OCI-LY7 (cell line): ENCODE data around the gene ADCY3. TPM values are rescaled to one million over a fixed set of nuclear protein-coding genes. Genes with fewer than 3 reads are reported as not detected.

Experiments used
- BruUV-seq: library from RNA; stranded (reverse); fragments of 400-500 nt; replicated peaks from 2 replicates; lab custom pipeline; 2021; lab: Mats Ljungman, UMichigan
- CTCF ChIA-PET: fragments of 300-600 bp; sonication (Branson Sonifier 250); formaldehyde crosslinking; loops from one replicate; lab custom pipeline; 2022; ENCODE audit warnings: antibody characterized with exemption; ENCODE audit not compliant: unreplicated experiment; lab: Charles Lee
- POLR2A ChIA-PET: fragments of 300-600 bp; sonication (Branson Sonifier 250); formaldehyde crosslinking; loops from one replicate; lab custom pipeline; 2022; ENCODE audit warnings: antibody characterized with exemption; lab: Charles Lee
- DNase-seq: peaks from one replicate; pipeline ENCODE4 v3.0.0-alpha.2; 2015; ENCODE audit warnings: low spot score
- H2AFZ ChIP-seq: fragments of 200-600 bp; sonication (generic), shearing (Covaris generic); 2 replicates; pipeline ENCODE4 v1.6.1; 2014; ENCODE audit warnings: mild to moderate bottlenecking, antibody characterized with exemption, low read length, moderate library complexity
- H3K27ac ChIP-seq: fragments of 200-600 bp; sonication (generic); 2 replicates; pipeline ENCODE4 v1.5.1; 2014; ENCODE audit warnings: mixed run types, low read depth, mild to moderate bottlenecking, moderate library complexity, low read length, inconsistent platforms; ENCODE audit not compliant: poor library complexity, severe bottlenecking
- H3K36me3 ChIP-seq: fragments of 200-600 bp; sonication (generic); 2 replicates; pipeline ENCODE4 v1.6.1; 2014; ENCODE audit warnings: mild to moderate bottlenecking, antibody characterized with exemption, low read length, moderate library complexity, mixed read lengths; ENCODE audit not compliant: insufficient read depth
- H3K4me1 ChIP-seq: fragments of 200-600 bp; sonication (generic); 2 replicates; pipeline ENCODE4 v1.5.1; 2014; ENCODE audit warnings: mild to moderate bottlenecking, low read length; ENCODE audit not compliant: insufficient read depth, poor library complexity, severe bottlenecking
- H3K4me2 ChIP-seq: fragments of 200-600 bp; sonication (generic); 2 replicates; pipeline ENCODE4 v1.6.1; 2014; ENCODE audit warnings: mild to moderate bottlenecking, low read length
- H3K4me3 ChIP-seq: fragments of 200-600 bp; sonication (generic); 2 replicates; pipeline ENCODE4 v1.5.1; 2014; ENCODE audit warnings: mild to moderate bottlenecking, low read depth, low read length; ENCODE audit not compliant: poor library complexity, severe bottlenecking
- H3K79me2 ChIP-seq: fragments of 200-600 bp; sonication (generic); 2 replicates; pipeline ENCODE4 v1.6.1; 2016; ENCODE audit warnings: low read depth, mild to moderate bottlenecking, low read length, moderate library complexity, mixed read lengths; ENCODE audit not compliant: insufficient read depth
- H3K9me2 ChIP-seq: fragments of 200-600 bp; sonication (generic); 2 replicates; pipeline ENCODE4 v1.6.1; 2016; ENCODE audit warnings: mild to moderate bottlenecking, low read length, mixed read lengths; ENCODE audit not compliant: insufficient read depth
- H3K9me3 ChIP-seq: fragments of 200-600 bp; sonication (generic); 2 replicates; pipeline ENCODE4 v1.6.1; 2014; ENCODE audit warnings: mild to moderate bottlenecking, mixed run types, low read length, mixed read lengths
- H4K20me1 ChIP-seq: fragments of 200-600 bp; sonication (generic); 2 replicates; pipeline ENCODE4 v1.6.1; 2014; ENCODE audit warnings: mild to moderate bottlenecking, antibody characterized with exemption, low read length, moderate library complexity, mixed read lengths; ENCODE audit not compliant: insufficient read depth
- CTCF ChIP-seq: fragments of 200-600 bp; sonication (generic); conservative IDR thresholded peaks from 2 replicates; pipeline ENCODE4 v1.5.1; 2014; ENCODE audit warnings: mild to moderate bottlenecking, antibody characterized with exemption, low read length, moderate library complexity, mixed read lengths
- EZH2phosphoT487 ChIP-seq: fragments of 200-600 bp; sonication (generic); IDR thresholded peaks from 2 replicates; pipeline ENCODE4 v1.6.1; 2018; ENCODE audit warnings: low read depth, borderline replicate concordance, mild to moderate bottlenecking, mixed run types, antibody characterized with exemption, low read length, moderate library complexity, mixed read lengths
- intact Hi-C: fragments of 100-400 bp; cut with micrococcal nuclease; formaldehyde crosslinking; loops from one replicate; pipeline ENCODE4 v1.10.0; 2022; ENCODE audit not compliant: unreplicated experiment
- total RNA-seq, 2 experiments: library from RNA; depleted of rRNA in 1 of 2; stranded (reverse); fragments of >200 nt in 1 of 2; shearing (Covaris generic) in 1 of 2; gene quantifications; 2 replicates each; pipeline ENCODE4 v1.2.3, GENCODE V29; 2014 to 2022

The ADCY3 gene
- total RNA-seq, 2 experiments from 2014 or later, result 45.8 to 55.0 TPM

DNA sequence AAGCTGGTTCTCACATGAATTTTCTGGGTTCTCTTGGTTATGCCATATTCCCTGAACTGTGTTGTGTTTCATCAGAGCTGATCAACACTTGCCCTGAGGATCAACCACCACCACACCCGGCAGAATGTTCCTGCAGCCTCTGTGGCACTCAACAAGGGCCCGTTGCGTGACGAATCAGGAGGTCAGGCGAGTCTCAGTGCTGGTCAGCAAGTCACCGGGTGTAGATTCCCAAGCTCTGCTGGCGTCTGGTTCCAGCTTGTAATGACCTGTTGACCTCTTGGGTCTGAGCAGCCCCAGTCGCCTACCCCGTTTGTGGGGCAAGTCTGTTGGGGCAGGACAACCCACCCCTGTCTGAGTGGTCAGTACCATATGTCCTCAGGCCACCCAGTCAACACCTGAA, 46.0 kb downstream of the ADCY3 start:
- H3K9me3 ChIP-seq, result no peaks in the 10 kb centered on the region
- H4K20me1 ChIP-seq, result no peaks in the 10 kb centered on the region
- no peaks in the 10 kb centered on the region for H3K9me2 ChIP-seq
- no peak for DNase-seq
- CTCF ChIA-PET, result no interaction called here
- TF ChIP-seq EZH2phosphoT487, result no peak
- H3K27ac ChIP-seq, result no peak overlapping the region
- H3K4me1 ChIP-seq, result no peaks in the 10 kb centered on the region
- BruUV-seq, result no TSS peak
- intact Hi-C loops, result no loop called here
- H3K4me2 ChIP-seq, result no peak overlapping the region
- H3K36me3 ChIP-seq, result peaks cover 26% of the 10 kb centered on the region
- POLR2A ChIA-PET, result interaction anchor here (0.9 to 1.4 kb wide), 2 partner anchors 9 to 10 kb away, joined by 3 to 5 read pairs; no protein-coding TSS in a partner anchor
- no peak overlapping the region for H2AFZ ChIP-seq
- H3K79me2 ChIP-seq, result no peaks in the 10 kb centered on the region
- no peak overlapping the region for H3K4me3 ChIP-seq

DNA sequence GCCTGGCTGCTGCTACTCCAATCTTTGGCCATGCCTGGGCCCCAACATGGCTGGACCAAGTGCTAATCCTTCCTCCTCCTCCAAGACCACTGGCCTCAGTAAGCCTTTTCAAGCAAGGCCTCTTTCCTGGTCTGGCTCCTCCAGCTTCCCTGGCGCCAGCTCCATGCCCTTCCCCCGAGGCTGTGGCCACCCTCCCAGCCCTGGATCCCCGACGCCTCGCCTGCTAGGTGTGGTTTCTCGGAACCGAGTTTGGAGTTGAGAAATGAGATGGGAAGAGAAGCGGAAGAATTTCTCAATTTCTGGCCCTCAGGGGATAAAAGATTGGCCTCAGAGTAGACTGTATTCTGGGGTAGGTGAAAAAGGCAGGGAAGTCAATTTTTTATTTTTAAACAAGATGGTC, 46.4 kb downstream of the ADCY3 start:
- Histone ChIP-seq H3K36me3 (peaks cover 26% of the 10 kb centered on the region), H3K9me2 (no peaks in the 10 kb centered on the region), H3K9me3 (no peaks in the 10 kb centered on the region), H4K20me1 (no peaks in the 10 kb centered on the region), H3K27ac (no peak overlapping the region), H3K4me1 (no peaks in the 10 kb centered on the region), H3K4me3 (no peak overlapping the region), H3K79me2 (no peaks in the 10 kb centered on the region), H3K4me2 (no peak overlapping the region), H2AFZ (no peak overlapping the region)
- ChIA-PET CTCF (no interaction called here), POLR2A (no interaction called here)
- TF ChIP-seq CTCF (no peak), EZH2phosphoT487 (no peak)
- DNase-seq, result no peak
- BruUV-seq, result no TSS peak
- intact Hi-C loops, result no loop called here

DNA sequence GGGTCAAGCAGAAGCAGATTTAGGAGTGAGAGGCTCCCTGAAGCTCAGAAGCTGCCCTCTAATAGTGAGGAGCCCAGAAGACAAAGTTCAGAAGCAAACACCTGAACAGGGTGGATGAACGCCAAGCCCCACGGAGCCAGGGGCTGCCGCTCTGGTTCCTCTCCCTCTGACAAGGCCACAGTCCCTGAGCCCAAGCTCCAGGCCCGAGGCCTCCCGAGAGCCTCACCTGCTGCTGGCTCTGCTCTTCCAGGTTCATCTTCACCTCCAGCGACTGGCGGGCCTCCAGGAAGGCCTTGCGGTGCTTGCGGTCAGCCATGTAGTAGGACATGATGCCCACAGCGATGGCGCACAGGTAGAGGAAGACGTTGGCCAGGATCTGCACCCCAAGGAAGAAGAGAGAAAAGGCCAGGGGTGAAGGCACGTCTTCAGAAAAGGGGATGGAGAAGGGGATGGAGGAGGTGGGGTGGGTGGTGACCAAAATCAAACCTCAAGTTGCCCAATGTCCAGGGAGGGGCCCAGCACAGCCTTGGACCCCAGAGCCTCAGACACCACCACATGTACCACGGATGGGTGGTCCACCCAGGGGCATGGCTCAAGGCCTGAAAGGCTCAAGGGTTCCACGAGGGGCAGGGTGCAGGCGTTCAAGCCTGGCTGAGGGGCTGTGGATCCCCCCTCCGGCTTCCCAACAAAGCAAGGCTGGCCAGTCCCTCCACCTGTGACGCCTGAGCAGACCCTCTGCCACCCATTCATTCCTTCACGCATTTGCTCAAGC, 47.5 kb downstream of the ADCY3 start:
- Histone ChIP-seq H3K79me2 (no peaks in the 10 kb centered on the region), H3K9me3 (0 out of 2 replicates have a peak, but pooled peaks cover 3% of the 10 kb centered on the region), H3K4me3 (no peak overlapping the region), H3K36me3 (peaks cover 34% of the 10 kb centered on the region), H2AFZ (no peak overlapping the region), H4K20me1 (no peaks in the 10 kb centered on the region), H3K4me1 (no peaks in the 10 kb centered on the region), H3K27ac (no peak overlapping the region), H3K9me2 (no peaks in the 10 kb centered on the region), H3K4me2 (no peak overlapping the region)
- DNase-seq, result no peak
- no peak for TF ChIP-seq EZH2phosphoT487
- TF ChIP-seq CTCF, result no peak
- BruUV-seq, result no TSS peak
- POLR2A ChIA-PET, result no interaction called here
- CTCF ChIA-PET, result no interaction called here
- intact Hi-C loops, result no loop called here
